ENCODE measurements around the gene RBM19.

RBM19 gene

GRCh38 chr12:113891167-113891692, 74.9 kb downstream of the RBM19 start:
- Histone ChIP-seq H3K4me3 (ENCODE audit: low read length) (no peak overlapping the region), H3K9me3 (ENCODE audit: control insufficient read depth, low read length) (no peaks in the 10 kb centered on the region), H3K27me3 (ENCODE audit: control insufficient read depth, insufficient read depth, low read length) (no peaks in the 10 kb centered on the region), H3K9ac (ENCODE audit: low read length) (no peak overlapping the region), H3K4me1 (ENCODE audit: control insufficient read depth, insufficient read depth, low read length) (no peaks in the 10 kb centered on the region), H3K36me3 (ENCODE audit: control insufficient read depth, insufficient read depth, low read length) (no peaks in the 10 kb centered on the region)

DNA sequence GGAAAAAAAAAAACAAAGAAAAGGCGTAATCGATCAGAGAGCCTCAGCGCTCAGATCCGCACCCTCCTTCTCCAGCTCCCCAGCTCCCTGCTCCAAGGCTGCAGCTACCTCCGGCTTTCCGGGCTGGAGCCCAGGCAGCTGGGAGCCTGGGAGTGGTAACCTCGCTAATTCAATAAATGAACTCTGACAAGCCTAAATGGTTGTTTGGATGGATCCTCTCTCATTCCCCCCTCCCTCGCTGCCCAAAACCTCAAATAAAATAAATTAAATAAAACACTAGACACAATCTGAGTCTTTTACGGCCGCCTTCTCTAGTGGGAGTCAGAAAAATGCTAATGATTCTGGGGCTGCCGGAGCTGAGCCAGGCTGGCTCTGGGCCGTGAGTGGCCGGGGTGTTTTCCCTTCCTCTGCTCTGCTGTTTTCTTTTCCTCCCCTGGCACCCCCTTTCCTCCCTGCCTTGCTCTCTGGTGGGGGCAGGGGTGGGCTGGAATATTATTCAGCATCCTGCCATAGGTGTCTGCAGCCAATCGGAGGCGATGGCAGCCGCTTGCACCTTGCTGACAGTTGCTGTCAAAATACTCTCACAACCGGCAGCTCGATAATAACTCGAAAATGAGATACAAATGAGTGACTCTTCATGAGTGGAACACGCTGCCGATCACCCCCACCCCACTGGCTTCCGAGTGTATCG, 76.1 kb downstream of the RBM19 start:
- Histone ChIP-seq H3K27me3 (ENCODE audit: control insufficient read depth, insufficient read depth, low read length) (no peaks in the 10 kb centered on the region), H3K9ac (ENCODE audit: low read length) (no peak overlapping the region), H3K9me3 (ENCODE audit: control insufficient read depth, low read length) (no peaks in the 10 kb centered on the region), H3K4me1 (ENCODE audit: control insufficient read depth, insufficient read depth, low read length) (no peaks in the 10 kb centered on the region), H3K4me3 (ENCODE audit: low read length) (no peak overlapping the region), H3K36me3 (ENCODE audit: control insufficient read depth, insufficient read depth, low read length) (no peaks in the 10 kb centered on the region)

GRCh38 chr12:113889076-113889475, 77.0 kb downstream of the RBM19 start:
- no peaks in the 10 kb centered on the region for H3K4me1 ChIP-seq (ENCODE audit: control insufficient read depth, insufficient read depth, low read length)
- no peaks in the 10 kb centered on the region for H3K27me3 ChIP-seq (ENCODE audit: control insufficient read depth, insufficient read depth, low read length)
- H3K9me3 ChIP-seq (ENCODE audit: control insufficient read depth, low read length), result no peaks in the 10 kb centered on the region
- H3K4me3 ChIP-seq (ENCODE audit: low read length), result no peak overlapping the region
- no peak overlapping the region for H3K9ac ChIP-seq (ENCODE audit: low read length)
- H3K36me3 ChIP-seq (ENCODE audit: control insufficient read depth, insufficient read depth, low read length), result no peaks in the 10 kb centered on the region

- Histone ChIP-seq H3K4me3 (ENCODE audit: low read length) (no peak overlapping the region), H3K9ac (ENCODE audit: low read length) (no peak overlapping the region), H3K36me3 (ENCODE audit: control insufficient read depth, insufficient read depth, low read length) (no peaks in the 10 kb centered on the region), H3K27me3 (ENCODE audit: control insufficient read depth, insufficient read depth, low read length) (no peaks in the 10 kb centered on the region), H3K9me3 (ENCODE audit: control insufficient read depth, low read length) (no peaks in the 10 kb centered on the region), H3K4me1 (ENCODE audit: control insufficient read depth, insufficient read depth, low read length) (no peaks in the 10 kb centered on the region)
Measured at GRCh38 chr12:113888435-113888834, 77.7 kb downstream of the RBM19 start.

DNA sequence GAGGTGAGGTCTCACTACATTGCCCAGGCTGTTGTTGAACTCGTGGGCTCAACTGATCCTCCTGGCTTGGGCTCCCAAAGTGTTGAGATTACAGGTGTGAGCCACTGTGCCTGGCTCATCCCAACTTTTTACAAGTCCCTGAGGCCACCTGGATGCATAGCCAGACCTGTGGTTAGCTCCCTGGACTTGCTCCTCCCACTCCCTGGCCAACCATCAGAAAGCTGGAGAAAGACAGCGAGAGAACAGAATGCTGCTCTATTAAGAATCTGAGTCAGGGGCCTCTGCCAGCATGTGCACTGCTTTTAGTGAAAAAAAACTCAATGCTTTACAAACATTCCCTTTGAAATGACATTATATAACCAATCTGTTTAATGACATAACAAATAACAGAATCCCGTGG, 78.2 kb downstream of the RBM19 start:
- Histone ChIP-seq H3K9me3 (ENCODE audit: control insufficient read depth, low read length) (no peaks in the 10 kb centered on the region), H3K27me3 (ENCODE audit: control insufficient read depth, insufficient read depth, low read length) (no peaks in the 10 kb centered on the region), H3K4me1 (ENCODE audit: control insufficient read depth, insufficient read depth, low read length) (no peaks in the 10 kb centered on the region), H3K9ac (ENCODE audit: low read length) (no peak overlapping the region), H3K4me3 (ENCODE audit: low read length) (no peak overlapping the region), H3K36me3 (ENCODE audit: control insufficient read depth, insufficient read depth, low read length) (no peaks in the 10 kb centered on the region)

GRCh38 chr12:113886721-113887120, 79.4 kb downstream of the RBM19 start:
- Histone ChIP-seq H3K27me3 (ENCODE audit: control insufficient read depth, insufficient read depth, low read length) (no peaks in the 10 kb centered on the region), H3K9me3 (ENCODE audit: control insufficient read depth, low read length) (no peaks in the 10 kb centered on the region), H3K4me1 (ENCODE audit: control insufficient read depth, insufficient read depth, low read length) (no peaks in the 10 kb centered on the region), H3K9ac (ENCODE audit: low read length) (no peak overlapping the region), H3K4me3 (ENCODE audit: low read length) (no peak overlapping the region), H3K36me3 (ENCODE audit: control insufficient read depth, insufficient read depth, low read length) (no peaks in the 10 kb centered on the region)

GRCh38 chr12:113884392-113884791, 81.7 kb downstream of the RBM19 start:
- Histone ChIP-seq H3K36me3 (ENCODE audit: control insufficient read depth, insufficient read depth, low read length) (no peaks in the 10 kb centered on the region), H3K9ac (ENCODE audit: low read length) (no peak overlapping the region), H3K27me3 (ENCODE audit: control insufficient read depth, insufficient read depth, low read length) (no peaks in the 10 kb centered on the region), H3K4me3 (ENCODE audit: low read length) (no peak overlapping the region), H3K9me3 (ENCODE audit: control insufficient read depth, low read length) (no peaks in the 10 kb centered on the region), H3K4me1 (ENCODE audit: control insufficient read depth, insufficient read depth, low read length) (no peaks in the 10 kb centered on the region)

DNA sequence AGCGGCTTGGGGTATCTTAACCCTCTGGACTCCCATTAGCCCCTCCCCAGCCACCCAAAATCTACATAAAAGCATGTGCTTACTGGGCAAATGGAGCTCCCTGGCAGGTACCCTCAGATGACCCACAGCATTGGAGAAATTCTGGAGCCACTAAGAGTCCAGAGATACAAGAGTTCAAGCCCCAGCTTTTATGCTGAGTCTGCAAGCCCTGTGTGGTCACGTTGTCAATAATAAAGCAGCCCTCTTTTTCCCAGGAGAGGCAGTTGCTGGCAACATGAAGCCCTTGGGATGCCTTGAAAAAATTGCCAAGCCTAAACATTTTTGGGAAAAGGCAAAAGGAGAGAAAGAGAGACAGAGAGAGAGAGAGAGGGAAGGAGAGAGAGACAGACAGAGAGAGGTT, 83.4 kb downstream of the RBM19 start:
- no peaks in the 10 kb centered on the region for H3K9me3 ChIP-seq (ENCODE audit: control insufficient read depth, low read length)
- H3K36me3 ChIP-seq (ENCODE audit: control insufficient read depth, insufficient read depth, low read length), result no peaks in the 10 kb centered on the region
- no peaks in the 10 kb centered on the region for H3K27me3 ChIP-seq (ENCODE audit: control insufficient read depth, insufficient read depth, low read length)
- no peak overlapping the region for H3K9ac ChIP-seq (ENCODE audit: low read length)
- H3K4me1 ChIP-seq (ENCODE audit: control insufficient read depth, insufficient read depth, low read length), result no peaks in the 10 kb centered on the region
- H3K4me3 ChIP-seq (ENCODE audit: low read length), result no peak overlapping the region

DNA sequence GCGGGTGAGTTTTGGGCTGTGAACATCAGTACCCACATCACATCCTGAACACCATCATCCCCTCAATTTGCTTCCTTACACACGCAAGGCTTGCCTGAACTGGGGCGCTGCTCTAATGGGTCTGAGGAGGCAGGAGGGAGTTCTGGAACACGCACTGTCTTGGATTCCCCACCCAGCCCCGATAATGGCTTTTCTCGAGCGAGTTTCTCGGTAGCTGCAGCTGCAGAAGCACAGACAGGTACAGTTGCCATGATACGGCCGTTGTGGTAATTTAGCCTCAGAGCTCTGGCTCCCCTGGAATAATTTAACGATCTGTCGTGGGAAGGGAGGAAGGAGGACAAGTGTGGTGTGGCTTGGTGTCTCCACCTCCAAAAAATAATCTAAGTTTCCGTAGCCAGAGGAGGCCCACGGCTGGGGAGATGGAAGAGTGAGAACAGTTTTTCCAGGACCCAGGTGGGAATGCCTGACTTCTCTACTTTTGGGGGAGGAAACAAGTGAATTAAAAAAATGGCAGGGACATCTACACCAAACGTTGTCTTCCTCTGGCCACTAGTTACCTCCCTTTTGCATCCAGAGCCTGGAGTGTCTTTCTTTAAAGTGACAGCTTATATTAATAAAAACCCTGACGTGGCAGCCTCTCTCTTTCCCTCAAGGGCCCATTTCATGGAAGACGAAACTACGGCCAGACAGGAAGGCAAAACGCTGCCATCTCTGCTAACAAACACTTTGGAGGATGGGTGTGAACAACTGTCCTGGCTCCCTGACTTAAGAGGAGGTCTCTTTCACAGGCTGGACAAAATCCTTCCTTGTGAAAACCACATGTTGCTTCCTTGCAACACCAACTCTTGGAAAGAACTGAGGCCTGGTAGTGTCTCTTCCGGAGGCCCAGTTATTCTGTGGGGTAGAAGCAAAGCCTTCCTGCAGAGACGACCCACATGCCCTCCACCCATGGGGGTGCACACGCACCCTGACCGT, 84.8 kb downstream of the RBM19 start:
- H3K27me3 ChIP-seq (ENCODE audit: control insufficient read depth, insufficient read depth, low read length), result no peaks in the 10 kb centered on the region
- no peaks in the 10 kb centered on the region for H3K9me3 ChIP-seq (ENCODE audit: control insufficient read depth, low read length)
- no peak overlapping the region for H3K4me3 ChIP-seq (ENCODE audit: low read length)
- H3K4me1 ChIP-seq (ENCODE audit: control insufficient read depth, insufficient read depth, low read length), result no peaks in the 10 kb centered on the region
- no peaks in the 10 kb centered on the region for H3K36me3 ChIP-seq (ENCODE audit: control insufficient read depth, insufficient read depth, low read length)
- no peak overlapping the region for H3K9ac ChIP-seq (ENCODE audit: low read length)

DNA sequence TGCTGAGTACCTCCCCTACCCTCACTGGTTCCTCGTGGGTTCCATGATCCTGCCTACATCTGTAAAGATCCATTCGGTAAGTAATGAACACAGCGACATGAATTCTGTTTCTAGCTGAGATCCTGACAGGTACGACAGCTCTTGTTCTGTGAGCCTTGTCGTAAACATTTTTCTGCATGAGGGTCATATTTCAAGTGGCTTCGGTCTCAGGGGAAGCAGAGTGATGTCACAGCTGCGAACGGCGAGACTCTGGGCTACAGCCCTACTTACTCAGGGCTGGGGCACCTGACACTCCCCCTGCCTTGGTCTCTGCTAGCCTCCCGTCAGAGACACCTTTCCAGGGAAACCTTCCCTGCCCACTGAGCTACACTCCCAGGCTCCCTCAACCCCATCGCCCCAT, 85.8 kb downstream of the RBM19 start:
- Histone ChIP-seq H3K9ac (ENCODE audit: low read length) (no peak overlapping the region), H3K4me1 (ENCODE audit: control insufficient read depth, insufficient read depth, low read length) (peaks cover 2% of the 10 kb centered on the region), H3K27me3 (ENCODE audit: control insufficient read depth, insufficient read depth, low read length) (no peaks in the 10 kb centered on the region), H3K4me3 (ENCODE audit: low read length) (no peak overlapping the region), H3K9me3 (ENCODE audit: control insufficient read depth, low read length) (no peaks in the 10 kb centered on the region), H3K36me3 (ENCODE audit: control insufficient read depth, insufficient read depth, low read length) (no peaks in the 10 kb centered on the region)

DNA sequence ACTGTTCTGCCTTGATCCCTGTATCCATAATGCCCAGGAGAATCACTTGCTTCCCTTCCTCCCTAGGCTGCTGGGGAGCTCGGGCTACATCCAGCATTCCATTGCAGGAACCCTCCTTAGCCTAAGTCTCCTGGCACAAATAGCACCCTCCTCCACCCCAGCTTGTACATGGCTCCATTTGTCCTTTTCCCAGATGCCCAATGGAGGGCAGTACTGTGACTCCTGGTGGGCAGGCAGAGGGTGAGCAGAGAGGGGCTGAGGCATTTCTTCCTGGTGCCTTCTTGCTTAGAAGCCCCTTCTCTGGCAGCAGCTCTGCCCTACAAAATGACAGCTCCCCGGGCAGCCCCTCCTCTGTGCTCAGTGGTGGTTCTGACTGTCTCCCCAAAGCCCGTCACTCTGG, 86.5 kb downstream of the RBM19 start:
- H3K9ac ChIP-seq (ENCODE audit: low read length), result no peak overlapping the region
- no peaks in the 10 kb centered on the region for H3K27me3 ChIP-seq (ENCODE audit: control insufficient read depth, insufficient read depth, low read length)
- no peaks in the 10 kb centered on the region for H3K36me3 ChIP-seq (ENCODE audit: control insufficient read depth, insufficient read depth, low read length)
- H3K4me1 ChIP-seq (ENCODE audit: control insufficient read depth, insufficient read depth, low read length), result peaks cover 3% of the 10 kb centered on the region
- H3K9me3 ChIP-seq (ENCODE audit: control insufficient read depth, low read length), result no peaks in the 10 kb centered on the region
- H3K4me3 ChIP-seq (ENCODE audit: low read length), result no peak overlapping the region

GRCh38 chr12:113877607-113878006, 88.5 kb downstream of the RBM19 start:
- no peak overlapping the region for H3K9ac ChIP-seq (ENCODE audit: low read length)
- peaks cover 3% of the 10 kb centered on the region for H3K4me1 ChIP-seq (ENCODE audit: control insufficient read depth, insufficient read depth, low read length)
- H3K9me3 ChIP-seq (ENCODE audit: control insufficient read depth, low read length), result no peaks in the 10 kb centered on the region
- no peaks in the 10 kb centered on the region for H3K36me3 ChIP-seq (ENCODE audit: control insufficient read depth, insufficient read depth, low read length)
- H3K27me3 ChIP-seq (ENCODE audit: control insufficient read depth, insufficient read depth, low read length), result no peaks in the 10 kb centered on the region
- no peak overlapping the region for H3K4me3 ChIP-seq (ENCODE audit: low read length)
